ENCODE measurements around the gene FAAH. TPM values are rescaled to one million over a fixed set of nuclear protein-coding genes. Genes with fewer than 3 reads are reported as not detected.

FAAH gene
- total and polyA plus RNA-seq, 8 donors = 25.3 to 419 (median 47.4) TPM

GRCh38 chr1:46456411-46456963 is 62.4 kb downstream of the FAAH start:
- H3K36me3 ChIP-seq = no peaks in the 10 kb centered on the region
- WGBS, 5 donors = 69 to 77% (median 74%) methylated on average over 4 to 5 of the region's 5 CpGs
- intact Hi-C loops (cut with DNase I; ENCODE audit: low total_unique reads) = no loop called here
- H3K9me3 ChIP-seq = no peaks in the 10 kb centered on the region
- no peak overlapping the region for H3K4me3 ChIP-seq
- peaks cover 0 to 80% (median 0%) of the 10 kb centered on the region in 3 donors for H3K27me3 ChIP-seq
- H3K4me1 ChIP-seq = no peaks in the 10 kb centered on the region
- no peak for TF ChIP-seq POLR2A (IDR thresholded peaks at IDR 0.05)
- no peak for TF ChIP-seq EP300 (IDR thresholded peaks at IDR 0.05)
- TF ChIP-seq CTCF (IDR thresholded peaks at IDR 0.05) = no peak
- no peak for TF ChIP-seq POLR2AphosphoS5 (IDR thresholded peaks at IDR 0.05)
- H3K27ac ChIP-seq = no peak overlapping the region
- no peak for DNase-seq

- DNase-seq = no peak
- Histone ChIP-seq H3K4me1 (no peaks in the 10 kb centered on the region), H3K9me3 (no peaks in the 10 kb centered on the region), H3K27me3 (peaks cover 0 to 80% (median 0%) of the 10 kb centered on the region in 3 donors), H3K36me3 (no peaks in the 10 kb centered on the region), H3K27ac (no peak overlapping the region), H3K4me3 (no peak overlapping the region)
- TF ChIP-seq POLR2AphosphoS5 (IDR thresholded peaks at IDR 0.05) = no peak
- TF ChIP-seq EP300 (IDR thresholded peaks at IDR 0.05) = no peak
- no peak for TF ChIP-seq POLR2A (IDR thresholded peaks at IDR 0.05)
- TF ChIP-seq CTCF (IDR thresholded peaks at IDR 0.05) = no peak
- intact Hi-C loops (cut with DNase I; ENCODE audit: low total_unique reads) = no loop called here
- WGBS, 5 donors = 77 to 89% (median 88%) methylated on average over 6 of the region's 6 CpGs
Measured at GRCh38 chr1:46457178-46457577, 63.1 kb downstream of the FAAH start.

- Histone ChIP-seq H3K36me3 (no peaks in the 10 kb centered on the region), H3K4me1 (no peaks in the 10 kb centered on the region), H3K4me3 (no peak overlapping the region), H3K9me3 (no peaks in the 10 kb centered on the region), H3K27ac (no peak overlapping the region), H3K27me3 (peaks cover 0 to 71% (median 0%) of the 10 kb centered on the region in 3 donors)
- TF ChIP-seq CTCF (IDR thresholded peaks at IDR 0.05) = no peak
- no peak for TF ChIP-seq POLR2A (IDR thresholded peaks at IDR 0.05)
- TF ChIP-seq POLR2AphosphoS5 (IDR thresholded peaks at IDR 0.05) = no peak
- TF ChIP-seq EP300 (IDR thresholded peaks at IDR 0.05) = no peak
- DNase-seq = no peak
- intact Hi-C loops (cut with DNase I; ENCODE audit: low total_unique reads) = no loop called here
- WGBS, 5 donors = 44 to 55% (median 50%) methylated on average over 3 to 4 of the region's 4 CpGs
Measured at GRCh38 chr1:46458190-46458589, 64.1 kb downstream of the FAAH start.

- 48 to 63% (median 55%) methylated on average over 7 of the region's 7 CpGs for WGBS, 5 donors
- no peak for DNase-seq
- Histone ChIP-seq H3K27me3 (peaks cover 0 to 64% (median 0%) of the 10 kb centered on the region in 3 donors), H3K36me3 (no peaks in the 10 kb centered on the region), H3K9me3 (no peaks in the 10 kb centered on the region), H3K4me1 (no peaks in the 10 kb centered on the region), H3K27ac (no peak overlapping the region), H3K4me3 (no peak overlapping the region)
- intact Hi-C loops (cut with DNase I; ENCODE audit: low total_unique reads) = no loop called here
- TF ChIP-seq POLR2A (IDR thresholded peaks at IDR 0.05) (no peak), CTCF (IDR thresholded peaks at IDR 0.05) (no peak), EP300 (IDR thresholded peaks at IDR 0.05) (no peak), POLR2AphosphoS5 (IDR thresholded peaks at IDR 0.05) (no peak)
Measured at GRCh38 chr1:46458846-46459245, 64.7 kb downstream of the FAAH start.
